HepG2 (cell line): ENCODE results near the gene DLG5. TPM values are rescaled to one million over a fixed set of nuclear protein-coding genes. Genes with fewer than 3 reads are reported as not detected.

Source experiments
- ATAC-seq: fragments of 200-7000 bp; cut with Tn5 transposase; 3 replicates; pipeline ENCODE4 v1.9.1; 2020; ENCODE audit warnings: mild to moderate bottlenecking, moderate library complexity
- BruUV-seq: library from RNA; stranded (reverse); fragments of 400-500 nt; replicated peaks from 2 replicates; lab custom pipeline; 2021; lab: Mats Ljungman, UMichigan
- CTCF ChIA-PET: fragments of 300-600 bp; formaldehyde crosslinking; extraction: SDS; loops from one replicate; lab custom pipeline; 2021; ENCODE audit warnings: low total read pairs, inconsistent platforms, low intra/inter-chr PET ratio; lab: Yijun Ruan, JAX
- POLR2A ChIA-PET: fragments of 350-600 bp; sonication (Branson Sonifier 250); formaldehyde crosslinking; loops from one replicate; lab custom pipeline; 2020; ENCODE audit warnings: antibody characterized with exemption, inconsistent platforms; lab: Yijun Ruan, JAX
- DNase-seq: peaks from one replicate; pipeline ENCODE4 v3.0.0-alpha.2; 2015; ENCODE audit warnings: low spot score
- FAIRE-seq: peaks from 3 replicates; lab custom pipeline; 2011; peaks lifted over from hg19 to GRCh38; lab: Jason Lieb, UNC
- H2AFZ ChIP-seq: one replicate; pipeline ENCODE4 v1.6.1; 2011; ENCODE audit warnings: low read length, inconsistent platforms
- H3K27ac ChIP-seq: fragments of 300-600 bp; 3 replicates; pipeline ENCODE4 v1.8.0; 2011; ENCODE audit warnings: mixed run types, mild to moderate bottlenecking, mixed read lengths, low read length, inconsistent platforms; ENCODE audit not compliant: insufficient read depth; ENCODE audit errors: extremely low read length
- H3K27me3 ChIP-seq, 2 experiments: fragments of 200-600 bp in 1 of 2; 2 replicates in 1 of 2; 3 replicates in 1 of 2; pipeline versions ENCODE4 v1.6.0 to v1.8.0; 2011; ENCODE audit warnings: low read length in 2 of 2, mild to moderate bottlenecking in 2 of 2, moderate library complexity in 2 of 2, inconsistent platforms in 1 of 2; ENCODE audit not compliant: insufficient read depth in 2 of 2, control insufficient read depth in 1 of 2
- H3K36me3 ChIP-seq, 2 experiments: fragments of 200-600 bp in 1 of 2; replicated peaks in 1 of 2; 2 replicates in 1 of 2; 3 replicates in 1 of 2; pipeline versions ENCODE4 v1.5.1 to v1.8.0; 2011; ENCODE audit warnings: low read length in 2 of 2, inconsistent platforms in 1 of 2; ENCODE audit not compliant: insufficient read depth in 2 of 2, control insufficient read depth in 1 of 2
- H3K4me1 ChIP-seq: 2 replicates; pipeline ENCODE4 v1.5.1; 2012; ENCODE audit warnings: low read length, inconsistent platforms; ENCODE audit not compliant: insufficient read depth
- H3K4me2 ChIP-seq: 2 replicates; pipeline ENCODE4 v1.6.0; 2011; ENCODE audit warnings: low read depth, low read length, inconsistent platforms
- H3K4me3 ChIP-seq, 3 experiments: fragments of 200-600 bp in 1 of 3; sonication (generic), shearing (Covaris generic) in 1 of 3; replicated peaks in 1 of 3; 2 replicates each; pipeline ENCODE4 v1.5.1; 2011 to 2016; ENCODE audit warnings: low read length in 3 of 3, inconsistent platforms in 2 of 3, low read depth in 2 of 3, mild to moderate bottlenecking in 2 of 3, control low read depth in 1 of 3, mixed read lengths in 1 of 3; ENCODE audit not compliant: insufficient read depth in 1 of 3
- H3K79me2 ChIP-seq: one replicate; pipeline ENCODE4 v1.6.1; 2011; ENCODE audit warnings: low read length, inconsistent platforms; ENCODE audit not compliant: insufficient read depth
- H3K9ac ChIP-seq: 2 replicates; pipeline ENCODE4 v1.6.0; 2011; ENCODE audit warnings: mild to moderate bottlenecking, low read depth, low read length, inconsistent platforms; ENCODE audit not compliant: insufficient read depth
- H3K9me3 ChIP-seq: 2 replicates; pipeline ENCODE4 v1.5.1; 2012; ENCODE audit warnings: mild to moderate bottlenecking, low read length
- H4K20me1 ChIP-seq: 2 replicates; pipeline ENCODE4 v1.6.0; 2011; ENCODE audit warnings: inconsistent platforms, mild to moderate bottlenecking, low read length, moderate library complexity; ENCODE audit not compliant: insufficient read depth
- GLI4 ChIP-seq: sonication (generic); formaldehyde crosslinking; IDR thresholded peaks from 2 replicates; pipeline ENCODE4 v1.5.1; 2020; ENCODE audit warnings: missing genetic modification reagents, mild to moderate bottlenecking, moderate library complexity, borderline replicate concordance
- MIER3 ChIP-seq: IDR thresholded peaks from 2 replicates; pipeline ENCODE4 v1.6.1; 2016; ENCODE audit warnings: missing compliant biosample characterization, borderline replicate concordance
- NCOA1 ChIP-seq: sonication (generic); formaldehyde crosslinking; IDR thresholded peaks from 2 replicates; pipeline ENCODE4 v1.9.0; 2021; ENCODE audit warnings: missing genetic modification reagents
- SMAD3 ChIP-seq: sonication (generic); formaldehyde crosslinking; IDR thresholded peaks from 2 replicates; pipeline ENCODE4 v1.4.0; 2020; ENCODE audit warnings: missing genetic modification reagents
- TOPORS ChIP-seq: sonication (generic); formaldehyde crosslinking; IDR thresholded peaks from 2 replicates; pipeline ENCODE4 v1.8.0; 2023; ENCODE audit warnings: mild to moderate bottlenecking, missing genetic modification reagents
- ZC3H4 ChIP-seq: sonication (generic); formaldehyde crosslinking; IDR thresholded peaks from 2 replicates; pipeline ENCODE4 v1.4.0; 2020; ENCODE audit warnings: missing genetic modification reagents, borderline replicate concordance
- ZNF263 ChIP-seq: sonication (generic); formaldehyde crosslinking; IDR thresholded peaks from 2 replicates; pipeline ENCODE4 v1.4.0; 2020; ENCODE audit warnings: missing genetic modification reagents
- ZNF496 ChIP-seq: sonication (generic); formaldehyde crosslinking; IDR thresholded peaks from 2 replicates; pipeline ENCODE4 v1.8.1; 2023; ENCODE audit warnings: mild to moderate bottlenecking, moderate library complexity, missing genetic modification reagents; ENCODE audit not compliant: insufficient replicate concordance
- WGBS: methylation state at CpG from one replicate; pipeline ENCODE4 v1.1.6; 2017; ENCODE audit warnings: low lambda C conversion rate; 5-methylcytosine and 5-hydroxymethylcytosine counted together
- in situ Hi-C: cut with HindIII; loops from 2 replicates; pipeline ENCODE4 v1.10.0; 2017; ENCODE audit warnings: low pct_unique_long_range_greater_than_20kb; ENCODE audit not compliant: extremely low pct_ligation_motif_present
- intact Hi-C: fragments of 100-400 bp; cut with micrococcal nuclease; formaldehyde crosslinking; loops from one replicate; pipeline ENCODE4 v1.10.0; 2022; ENCODE audit not compliant: unreplicated experiment
- polyA plus RNA-seq, 8 experiments: library from polyadenylated mRNA; depleted of rRNA in 3 of 8; stranded (reverse) in 7 of 8; unstranded in 1 of 8; fragments of >200 nt; fragmentation: Illumina TruSeq in 4 of 8; extraction: Trizol in 4 of 8; gene quantifications; 2 replicates each; pipeline versions ENCODE4 v1.2.1 to v1.2.3, GENCODE V29; 2011 to 2016; ENCODE audit warnings: low read depth in 4 of 8, missing spikeins in 1 of 8, mixed read lengths in 1 of 8; ENCODE audit not compliant: insufficient read depth in 1 of 8
- total RNA-seq, 5 experiments: library from RNA; depleted of rRNA; stranded (reverse); fragments of >200 nt; fragmentation: Illumina TruSeq; extraction: Trizol; gene quantifications; 2 replicates each; pipeline ENCODE4 v1.2.3, GENCODE V29; 2016; ENCODE audit warnings: low read depth in 1 of 5
- TF ChIP-seq, protein P1 (sequence below): sonication (generic); formaldehyde crosslinking; IDR thresholded peaks from 2 replicates; pipeline ENCODE4 v1.4.0; 2020; ENCODE audit warnings: mild to moderate bottlenecking, missing genetic modification reagents, borderline replicate concordance

DLG5 gene
- total and polyA plus RNA-seq, 2 of the 13 experiments (the other 11 are each of a cell fraction or from before 2014, with no cell fraction given): 15.5 to 18.2 TPM

DNA sequence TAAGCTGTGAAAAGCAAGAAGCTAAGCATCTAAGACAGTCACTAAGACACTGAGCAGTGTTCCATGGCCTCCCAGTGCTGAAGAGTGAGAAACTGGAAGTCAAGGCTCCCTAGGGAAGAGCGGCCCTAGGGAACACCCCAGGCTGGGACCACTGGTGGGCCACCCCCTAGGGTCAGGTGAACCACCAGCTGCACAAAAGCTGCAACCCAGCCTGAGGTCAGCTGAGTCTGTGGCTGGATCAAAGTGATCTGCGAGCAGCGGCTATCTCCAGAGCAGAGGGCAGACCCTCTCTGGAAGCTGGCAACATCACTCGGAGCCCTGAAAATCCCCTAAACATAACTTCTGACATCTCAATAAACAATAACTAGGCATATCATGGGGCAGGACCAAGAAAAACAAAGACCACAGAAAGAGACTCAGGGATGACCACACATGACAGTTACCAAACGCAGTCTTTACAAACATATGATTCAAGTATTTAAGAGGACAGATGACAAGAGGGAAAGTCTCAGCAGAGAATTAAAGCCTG is 125.8 kb downstream of the DLG5 start:
- no peaks in the 10 kb centered on the region for H4K20me1 ChIP-seq
- H3K27me3 ChIP-seq: no peaks in the 10 kb centered on the region
- no peak for ATAC-seq
- CTCF ChIA-PET: no interaction called here
- no peak overlapping the region for H3K9ac ChIP-seq
- no peak overlapping the region for H3K27ac ChIP-seq
- 98% methylated on average over 5 of the region's 5 CpGs for WGBS
- no peak overlapping the region for H2AFZ ChIP-seq
- no peak overlapping the region for H3K4me2 ChIP-seq
- no peaks in the 10 kb centered on the region for H3K9me3 ChIP-seq
- no TSS peak for BruUV-seq
- POLR2A ChIA-PET: no interaction called here
- TF ChIP-seq, protein P1, sequence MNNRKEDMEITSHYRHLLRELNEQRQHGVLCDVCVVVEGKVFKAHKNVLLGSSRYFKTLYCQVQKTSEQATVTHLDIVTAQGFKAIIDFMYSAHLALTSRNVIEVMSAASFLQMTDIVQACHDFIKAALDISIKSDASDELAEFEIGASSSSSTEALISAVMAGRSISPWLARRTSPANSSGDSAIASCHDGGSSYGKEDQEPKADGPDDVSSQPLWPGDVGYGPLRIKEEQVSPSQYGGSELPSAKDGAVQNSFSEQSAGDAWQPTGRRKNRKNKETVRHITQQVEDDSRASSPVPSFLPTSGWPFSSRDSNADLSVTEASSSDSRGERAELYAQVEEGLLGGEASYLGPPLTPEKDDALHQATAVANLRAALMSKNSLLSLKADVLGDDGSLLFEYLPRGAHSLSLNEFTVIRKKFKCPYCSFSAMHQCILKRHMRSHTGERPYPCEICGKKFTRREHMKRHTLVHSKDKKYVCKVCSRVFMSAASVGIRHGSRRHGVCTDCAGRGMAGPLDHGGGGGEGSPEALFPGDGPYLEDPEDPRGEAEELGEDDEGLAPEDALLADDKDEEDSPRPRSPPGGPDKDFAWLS (CRISPR knock-in tag): no peak
- no peak for TF ChIP-seq ZNF263
- TF ChIP-seq MIER3 (CRISPR knock-in tag): no peak
- no peak for TF ChIP-seq GLI4 (CRISPR knock-in tag)
- no peak for TF ChIP-seq SMAD3 (CRISPR knock-in tag)
- no peak for TF ChIP-seq ZC3H4
- TF ChIP-seq NCOA1 (CRISPR knock-in tag): no peak
- TF ChIP-seq ZNF496 (CRISPR knock-in tag): no peak
- TF ChIP-seq TOPORS (CRISPR knock-in tag): no peak
- no peak overlapping the region for H3K4me3 ChIP-seq
- no peaks in the 10 kb centered on the region for H3K79me2 ChIP-seq
- in situ Hi-C loops: no loop called here
- FAIRE-seq: no peak
- intact Hi-C loops: no loop called here
- H3K4me1 ChIP-seq: no peaks in the 10 kb centered on the region
- H3K36me3 ChIP-seq: peaks cover 24 to 76% of the 10 kb centered on the region in 2 experiments
- no peak for DNase-seq
